Endothelial cell of umbilical vein (primary cell): ENCODE results near the gene TANGO6. TPM values are rescaled to one million over a fixed set of nuclear protein-coding genes. Genes with fewer than 3 reads are reported as not detected.

Source experiments
- BruUV-seq: library from RNA; stranded (reverse); fragments of 400-500 nt; replicated peaks from 2 replicates; lab custom pipeline; 2021; lab: Mats Ljungman, UMichigan
- CTCF ChIA-PET: fragments of 300-600, 350-600 bp; sonication (Branson Sonifier 250); formaldehyde crosslinking; loops from one replicate; lab custom pipeline; 2021; ENCODE audit warnings: antibody characterized with exemption, inconsistent platforms; lab: Charles Lee
- POLR2A ChIA-PET: fragments of 300-600, 350-600 bp; sonication (Branson Sonifier 250); formaldehyde crosslinking; loops from one replicate; lab custom pipeline; 2021; ENCODE audit warnings: antibody characterized with exemption, inconsistent platforms; lab: Charles Lee
- DNase-seq: peaks from one replicate; pipeline ENCODE4 v3.0.0-alpha.2; 2011; ENCODE audit warnings: low read depth, low spot score
- FAIRE-seq: peaks from 2 replicates; lab custom pipeline; 2011; peaks lifted over from hg19 to GRCh38; lab: Jason Lieb, UNC
- H2AFZ ChIP-seq: 2 replicates; pipeline ENCODE4 v1.6.0; 2012; ENCODE audit warnings: low read depth, low read length, control low read depth, inconsistent platforms
- H3K27ac ChIP-seq: 2 replicates; pipeline ENCODE4 v1.5.1; 2011; ENCODE audit warnings: low read depth, mild to moderate bottlenecking, control low read depth, low read length, moderate library complexity; ENCODE audit not compliant: insufficient read depth
- H3K27me3 ChIP-seq, 2 experiments: 2 replicates each; pipeline versions ENCODE4 v1.6.0 to v1.6.1; 2011; ENCODE audit warnings: low read length in 2 of 2, mixed read lengths in 1 of 2; ENCODE audit not compliant: control insufficient read depth in 2 of 2, insufficient read depth in 2 of 2
- H3K36me3 ChIP-seq, 2 experiments: 2 replicates in 1 of 2; 3 replicates in 1 of 2; pipeline ENCODE4 v1.5.1; 2011; ENCODE audit warnings: low read length in 2 of 2, mild to moderate bottlenecking in 1 of 2, moderate library complexity in 1 of 2; ENCODE audit not compliant: control insufficient read depth in 2 of 2, insufficient read depth in 2 of 2; ENCODE audit errors: extremely low read depth in 1 of 2
- H3K4me1 ChIP-seq: 3 replicates; pipeline ENCODE4 v1.5.1; 2011; ENCODE audit warnings: mild to moderate bottlenecking, low read length; ENCODE audit not compliant: control insufficient read depth, insufficient read depth; ENCODE audit errors: extremely low read depth
- H3K4me2 ChIP-seq: 2 replicates; pipeline ENCODE4 v1.6.1; 2011; ENCODE audit warnings: low read length, control low read depth, mixed read lengths; ENCODE audit not compliant: insufficient read depth
- H3K4me3 ChIP-seq, 3 experiments: fragments of 200-600 bp in 1 of 3; sonication (generic), shearing (Covaris generic) in 1 of 3; replicated peaks in 1 of 3; 2 replicates each; pipeline ENCODE4 v1.5.1; 2011 to 2016; ENCODE audit warnings: control low read depth in 3 of 3, low read length in 3 of 3, mild to moderate bottlenecking in 2 of 3, inconsistent platforms in 1 of 3, low read depth in 1 of 3, moderate library complexity in 1 of 3; ENCODE audit not compliant: insufficient read depth in 1 of 3
- H3K79me2 ChIP-seq: 2 replicates; pipeline ENCODE4 v1.6.0; 2012; ENCODE audit warnings: low read length, inconsistent platforms; ENCODE audit not compliant: control insufficient read depth, insufficient read depth
- H3K9ac ChIP-seq: replicated peaks from 2 replicates; pipeline ENCODE3; 2011; ENCODE audit warnings: low read length, control low read depth; ENCODE audit not compliant: insufficient read depth; ENCODE audit errors: extremely low read depth
- H3K9me1 ChIP-seq: replicated peaks from 3 replicates; pipeline ENCODE4 v1.6.0; 2011; ENCODE audit warnings: mild to moderate bottlenecking, low read length; ENCODE audit not compliant: control insufficient read depth, insufficient read depth; ENCODE audit errors: extremely low read depth
- H3K9me3 ChIP-seq: replicated peaks from 2 replicates; pipeline ENCODE4 v1.5.1; 2012; ENCODE audit warnings: low read length, inconsistent platforms; ENCODE audit not compliant: control insufficient read depth, insufficient read depth
- H4K20me1 ChIP-seq: replicated peaks from 2 replicates; pipeline ENCODE3; 2011; ENCODE audit warnings: mild to moderate bottlenecking, low read length; ENCODE audit not compliant: control insufficient read depth, insufficient read depth; ENCODE audit errors: extremely low read depth
- EZH2 ChIP-seq: IDR thresholded peaks from 2 replicates; pipeline ENCODE4 v1.6.1; 2012; ENCODE audit warnings: borderline replicate concordance, low read depth, mild to moderate bottlenecking, moderate library complexity, low read length, inconsistent platforms; ENCODE audit not compliant: severe bottlenecking
- FOS ChIP-seq: IDR thresholded peaks from 2 replicates; pipeline ENCODE4 v1.6.1; 2011; ENCODE audit warnings: mild to moderate bottlenecking, low read length, moderate library complexity, borderline replicate concordance; ENCODE audit not compliant: insufficient read depth
- GATA2 ChIP-seq: IDR thresholded peaks from 2 replicates; pipeline ENCODE4 v1.7.0; 2011; ENCODE audit warnings: low read depth, mild to moderate bottlenecking, moderate library complexity, mixed read lengths, low read length; ENCODE audit not compliant: insufficient read length, insufficient read depth
- JUN ChIP-seq: IDR thresholded peaks from 2 replicates; pipeline ENCODE4 v1.6.1; 2011; ENCODE audit warnings: borderline replicate concordance, low read depth; ENCODE audit not compliant: insufficient read length, insufficient read depth
- MAX ChIP-seq: IDR thresholded peaks from 2 replicates; pipeline ENCODE4 v1.6.1; 2011; ENCODE audit not compliant: insufficient read depth, insufficient read length
- MYC ChIP-seq: IDR thresholded peaks from one replicate; pipeline ENCODE4 v1.6.1; 2011; ENCODE audit warnings: mild to moderate bottlenecking, low read depth, low read length
- POLR2A ChIP-seq: IDR thresholded peaks from 2 replicates; pipeline ENCODE4 v1.6.1; 2012; ENCODE audit warnings: low read depth, mild to moderate bottlenecking, control low read depth, low read length
- POLR2AphosphoS5 ChIP-seq: IDR thresholded peaks from 2 replicates; pipeline ENCODE4 v1.6.1; 2012; ENCODE audit warnings: low read depth, mild to moderate bottlenecking, control low read depth, low read length, moderate library complexity; ENCODE audit not compliant: insufficient read depth
- dilution Hi-C: fragments of 300-500 bp; cut with MboI; formaldehyde crosslinking; loops from one replicate; pipeline ENCODE4 v1.15.0; 2019; ENCODE audit warnings: low sequenced_read_pairs; ENCODE audit not compliant: extremely low pct_ligation_motif_present
- intact Hi-C: fragments of 100-400 bp; cut with micrococcal nuclease; formaldehyde crosslinking; loops from one replicate; pipeline ENCODE4 v1.10.0; 2022
- polyA plus RNA-seq, 4 experiments: library from polyadenylated mRNA; depleted of rRNA in 3 of 4; stranded (reverse) in 3 of 4; unstranded in 1 of 4; fragments of >200 nt; gene quantifications; 2 replicates each; pipeline versions ENCODE4 v1.2.1 to v1.2.3, GENCODE V29; 2011 to 2012; ENCODE audit warnings: missing spikeins in 1 of 4
- total RNA-seq: library from RNA; stranded (reverse); gene quantifications from 2 replicates; pipeline ENCODE4 v1.2.3, GENCODE V29; 2021
- TF ChIP-seq, protein P1 (sequence below), 2 donors: IDR thresholded peaks; 1 replicate in 1 of 2; 2 replicates in 1 of 2; pipeline ENCODE4 v1.5.1; 2011; ENCODE audit warnings: low read length in 2 of 2, mild to moderate bottlenecking in 2 of 2, moderate library complexity in 2 of 2, control low read depth in 1 of 2, inconsistent platforms in 1 of 2, low read depth in 1 of 2; ENCODE audit not compliant: insufficient read depth in 1 of 2; ENCODE audit errors: extremely low read depth in 1 of 2

TANGO6 gene
- total and polyA plus RNA-seq, 2 donors (not counting 3 experiments of a cell fraction or from before 2014, with no cell fraction given) = 6.7 to 21.2 TPM

DNA sequence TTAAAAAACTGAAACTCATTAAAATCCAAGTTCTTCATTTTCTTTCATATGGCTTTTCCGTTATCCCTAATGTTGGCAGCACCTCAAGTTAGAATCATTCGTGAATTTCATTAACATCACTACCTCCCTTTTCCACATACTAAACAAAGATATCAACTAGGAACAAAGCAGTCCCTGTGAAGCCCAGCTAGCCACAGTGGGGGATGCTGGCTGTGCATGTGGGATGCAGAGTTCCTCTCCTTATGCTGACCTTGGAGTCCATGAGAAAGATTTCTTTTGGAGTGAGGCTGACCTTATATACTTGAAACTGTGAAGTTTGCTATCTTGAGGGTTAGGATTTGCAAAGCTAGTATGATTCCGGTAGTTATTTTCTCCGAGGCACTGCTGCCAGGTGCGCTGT is 117.6 kb downstream of the TANGO6 start:
- TF ChIP-seq MYC (no peak), MAX (no peak), FOS (no peak), POLR2A (no peak), POLR2AphosphoS5 (no peak), GATA2 (no peak), EZH2 (no peak), JUN (no peak)
- TF ChIP-seq, protein P1, sequence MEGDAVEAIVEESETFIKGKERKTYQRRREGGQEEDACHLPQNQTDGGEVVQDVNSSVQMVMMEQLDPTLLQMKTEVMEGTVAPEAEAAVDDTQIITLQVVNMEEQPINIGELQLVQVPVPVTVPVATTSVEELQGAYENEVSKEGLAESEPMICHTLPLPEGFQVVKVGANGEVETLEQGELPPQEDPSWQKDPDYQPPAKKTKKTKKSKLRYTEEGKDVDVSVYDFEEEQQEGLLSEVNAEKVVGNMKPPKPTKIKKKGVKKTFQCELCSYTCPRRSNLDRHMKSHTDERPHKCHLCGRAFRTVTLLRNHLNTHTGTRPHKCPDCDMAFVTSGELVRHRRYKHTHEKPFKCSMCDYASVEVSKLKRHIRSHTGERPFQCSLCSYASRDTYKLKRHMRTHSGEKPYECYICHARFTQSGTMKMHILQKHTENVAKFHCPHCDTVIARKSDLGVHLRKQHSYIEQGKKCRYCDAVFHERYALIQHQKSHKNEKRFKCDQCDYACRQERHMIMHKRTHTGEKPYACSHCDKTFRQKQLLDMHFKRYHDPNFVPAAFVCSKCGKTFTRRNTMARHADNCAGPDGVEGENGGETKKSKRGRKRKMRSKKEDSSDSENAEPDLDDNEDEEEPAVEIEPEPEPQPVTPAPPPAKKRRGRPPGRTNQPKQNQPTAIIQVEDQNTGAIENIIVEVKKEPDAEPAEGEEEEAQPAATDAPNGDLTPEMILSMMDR (IDR thresholded peaks at IDR 0.05; ENCODE audit: extremely low read depth in 1 of 2, insufficient read depth in 1 of 2, low read depth in 1 of 2, low read length in 2 of 2) = no peak
- no peaks in the 10 kb centered on the region for H3K9me1 ChIP-seq
- no peak overlapping the region for H3K4me2 ChIP-seq
- ChIA-PET POLR2A (no interaction called here), CTCF (interaction anchor here (1.4 to 2.5 kb wide), 3 partner anchors 13 to 152 kb away, joined by 5 to 8 read pairs (median 6); partner anchors contain the start of gene HAS3)
- no peak for DNase-seq
- H3K9me3 ChIP-seq = no peaks in the 10 kb centered on the region
- H2AFZ ChIP-seq = no peak overlapping the region
- H4K20me1 ChIP-seq = no peaks in the 10 kb centered on the region
- no peaks in the 10 kb centered on the region for H3K79me2 ChIP-seq
- H3K27ac ChIP-seq = no peak overlapping the region
- intact Hi-C loops (no loop called here), dilution Hi-C loops (no loop called here)
- FAIRE-seq = no peak
- no peak overlapping the region for H3K4me3 ChIP-seq
- no peak overlapping the region for H3K9ac ChIP-seq
- no peaks in the 10 kb centered on the region for H3K36me3 ChIP-seq
- no TSS peak for BruUV-seq
- H3K27me3 ChIP-seq = no peaks in the 10 kb centered on the region
- H3K4me1 ChIP-seq = peaks cover 15% of the 10 kb centered on the region
